ENCODE data around the gene C1QTNF6. TPM values are rescaled to one million over a fixed set of nuclear protein-coding genes. Genes with fewer than 3 reads are reported as not detected.

The C1QTNF6 gene
- total and polyA plus RNA-seq, 7 experiments from 2014 or later: 1.1 to 27.6 (median 14.5) TPM

- H3K27ac Mint-ChIP-seq: peak overlapping the region in 1 of 9 donors; percentile 3
- peaks cover 13 to 28% (median 22%) of the 10 kb centered on the region in 7 donors for H3K4me1 Mint-ChIP-seq
- Histone ChIP-seq H3K4me1 (ENCODE audit: control insufficient read depth in 2 of 2, insufficient read depth in 2 of 2, low read length in 2 of 2) (peaks cover 7 to 11% of the 10 kb centered on the region in 2 donors), H3K27me3 (ENCODE audit: control insufficient read depth in 2 of 2, insufficient read depth in 2 of 2, low read length in 2 of 2) (no peaks in the 10 kb centered on the region), H3K27ac (ENCODE audit: low read depth, low read length) (no peak overlapping the region), H3K9me3 (ENCODE audit: control insufficient read depth in 2 of 3, low read length in 3 of 3) (no peaks in the 10 kb centered on the region), H3K36me3 (ENCODE audit: control insufficient read depth in 2 of 3, insufficient read depth in 3 of 3, low read length in 3 of 3) (no peaks in the 10 kb centered on the region), H3K4me3 (ENCODE audit: low read length) (no peak overlapping the region)
- CTCF ChIA-PET: interaction anchor here (1.3 to 1.7 kb wide), 3 partner anchors 11 to 19 kb away, joined by 3 to 7 read pairs (median 3); no protein-coding TSS in a partner anchor
- peaks cover 0 to 3% (median 0%) of the 10 kb centered on the region in 5 donors for H3K36me3 Mint-ChIP-seq
- ATAC-seq (no peak), DNase-seq (no peak)
- H3K4me3 Mint-ChIP-seq: no peak overlapping the region
- intact Hi-C loops (cut with micrococcal nuclease): no loop called here
- peaks cover 0 to 6% (median 0%) of the 10 kb centered on the region in 5 donors for H3K27me3 Mint-ChIP-seq
- POLR2A ChIA-PET: interaction anchor here (1.2 kb wide), 1 partner anchor 10 kb away, joined by 3 read pairs; no protein-coding TSS in a partner anchor
- peaks cover 0 to 3% (median 0%) of the 10 kb centered on the region in 11 donors for H3K9me3 Mint-ChIP-seq
These were observed 9.5 kb downstream of the C1QTNF6 start for GRCh38 chr22:37178350-37179125.

GRCh38 chr22:37177755-37178154, 10.3 kb downstream of the C1QTNF6 start:
- H3K4me1 ChIP-seq (ENCODE audit: control insufficient read depth in 2 of 2, insufficient read depth in 2 of 2, low read length in 2 of 2): peaks cover 0 to 11% of the 10 kb centered on the region in 2 donors
- no peaks in the 10 kb centered on the region for H3K27me3 ChIP-seq (ENCODE audit: control insufficient read depth in 2 of 2, insufficient read depth in 2 of 2, low read length in 2 of 2)
- DNase-seq (no peak), ATAC-seq (no peak)
- intact Hi-C loops (cut with micrococcal nuclease): no loop called here
- peaks cover 0 to 3% (median 0%) of the 10 kb centered on the region in 5 donors for H3K36me3 Mint-ChIP-seq
- no peaks in the 10 kb centered on the region for H3K36me3 ChIP-seq (ENCODE audit: control insufficient read depth in 2 of 3, insufficient read depth in 3 of 3, low read length in 3 of 3)
- H3K4me3 ChIP-seq (ENCODE audit: low read length): no peak overlapping the region
- H3K27ac Mint-ChIP-seq: peak overlapping the region in 2 of 9 donors; percentile 10 to 56
- no peaks in the 10 kb centered on the region for H3K9me3 ChIP-seq (ENCODE audit: control insufficient read depth in 2 of 3, low read length in 3 of 3)
- H3K4me3 Mint-ChIP-seq: no peak overlapping the region
- no peak overlapping the region for H3K27ac ChIP-seq (ENCODE audit: low read depth, low read length)
- CTCF ChIA-PET: interaction anchor here (1.3 to 1.7 kb wide), 2 partner anchors 10 to 20 kb away, joined by 3 to 7 read pairs; no protein-coding TSS in a partner anchor
- peaks cover 0 to 3% (median 0%) of the 10 kb centered on the region in 11 donors for H3K9me3 Mint-ChIP-seq
- POLR2A ChIA-PET: interaction anchor here (0.8 kb wide), 1 partner anchor 60 kb away, joined by 3 read pairs; no protein-coding TSS in a partner anchor
- H3K27me3 Mint-ChIP-seq: peaks cover 0 to 9% (median 0%) of the 10 kb centered on the region in 5 donors
- peaks cover 9 to 26% (median 22%) of the 10 kb centered on the region in 7 donors for H3K4me1 Mint-ChIP-seq

GRCh38 chr22:37177221-37177620, 10.8 kb downstream of the C1QTNF6 start:
- CTCF ChIA-PET: interaction anchor here (1.2 to 1.7 kb wide), 3 partner anchors 9 to 83 kb away, joined by 3 to 7 read pairs (median 3); no protein-coding TSS in a partner anchor
- intact Hi-C loops (cut with micrococcal nuclease): no loop called here
- H3K4me1 ChIP-seq (ENCODE audit: control insufficient read depth in 2 of 2, insufficient read depth in 2 of 2, low read length in 2 of 2): peaks cover 0 to 11% of the 10 kb centered on the region in 2 donors
- peaks cover 0 to 9% (median 0%) of the 10 kb centered on the region in 5 donors for H3K27me3 Mint-ChIP-seq
- peak overlapping the region in 2 of 10 donors; percentile 74 to 76 for H3K4me3 Mint-ChIP-seq
- DNase-seq (no peak), ATAC-seq (no peak)
- POLR2A ChIA-PET: interaction anchor here (0.6 to 0.8 kb wide), 2 partner anchors 15 to 61 kb away, joined by 3 read pairs; no protein-coding TSS in a partner anchor
- H3K36me3 ChIP-seq (ENCODE audit: control insufficient read depth in 2 of 3, insufficient read depth in 3 of 3, low read length in 3 of 3): no peaks in the 10 kb centered on the region
- H3K36me3 Mint-ChIP-seq: peaks cover 0 to 3% (median 0%) of the 10 kb centered on the region in 5 donors
- H3K4me1 Mint-ChIP-seq: peaks cover 9 to 26% (median 22%) of the 10 kb centered on the region in 7 donors
- peak overlapping the region in 1 of 9 donors; percentile 56 for H3K27ac Mint-ChIP-seq
- H3K27me3 ChIP-seq (ENCODE audit: control insufficient read depth in 2 of 2, insufficient read depth in 2 of 2, low read length in 2 of 2): no peaks in the 10 kb centered on the region
- H3K4me3 ChIP-seq (ENCODE audit: low read length): no peak overlapping the region
- peaks cover 0 to 3% (median 0%) of the 10 kb centered on the region in 11 donors for H3K9me3 Mint-ChIP-seq
- no peaks in the 10 kb centered on the region for H3K9me3 ChIP-seq (ENCODE audit: control insufficient read depth in 2 of 3, low read length in 3 of 3)
- H3K27ac ChIP-seq (ENCODE audit: low read depth, low read length): no peak overlapping the region

- H3K4me1 Mint-ChIP-seq: peaks cover 9 to 27% (median 22%) of the 10 kb centered on the region in 7 donors
- H3K9me3 Mint-ChIP-seq: peaks cover 0 to 3% (median 0%) of the 10 kb centered on the region in 11 donors
- no peaks in the 10 kb centered on the region for H3K27me3 ChIP-seq (ENCODE audit: control insufficient read depth in 2 of 2, insufficient read depth in 2 of 2, low read length in 2 of 2)
- DNase-seq: peak in 1 of 9 donors; percentile 42
- H3K9me3 ChIP-seq (ENCODE audit: control insufficient read depth in 2 of 3, low read length in 3 of 3): no peaks in the 10 kb centered on the region
- H3K36me3 ChIP-seq (ENCODE audit: control insufficient read depth in 2 of 3, insufficient read depth in 3 of 3, low read length in 3 of 3): no peaks in the 10 kb centered on the region
- peaks cover 0 to 11% of the 10 kb centered on the region in 2 donors for H3K4me1 ChIP-seq (ENCODE audit: control insufficient read depth in 2 of 2, insufficient read depth in 2 of 2, low read length in 2 of 2)
- ATAC-seq: peak; percentile 82
- H3K27ac Mint-ChIP-seq: peak overlapping the region in 7 of 9 donors; percentile 27 to 91 (median 65)
- POLR2A ChIA-PET: interaction anchor here (0.6 to 1.7 kb wide), 3 partner anchors 16 to 32 kb away, joined by 3 to 4 read pairs (median 3); no protein-coding TSS in a partner anchor
- peak overlapping the region in 8 of 10 donors; percentile 58 to 88 (median 75) for H3K4me3 Mint-ChIP-seq
- intact Hi-C loops (cut with micrococcal nuclease): no loop called here
- peaks cover 0 to 9% (median 0%) of the 10 kb centered on the region in 5 donors for H3K27me3 Mint-ChIP-seq
- CTCF ChIA-PET: interaction anchor here (1.2 to 1.7 kb wide), 3 partner anchors 9 to 84 kb away, joined by 3 to 7 read pairs (median 4); no protein-coding TSS in a partner anchor
- H3K4me3 ChIP-seq (ENCODE audit: low read length): no peak overlapping the region
- no peak overlapping the region for H3K27ac ChIP-seq (ENCODE audit: low read depth, low read length)
- peaks cover 0 to 2% (median 0%) of the 10 kb centered on the region in 5 donors for H3K36me3 Mint-ChIP-seq
These were observed 11.5 kb downstream of the C1QTNF6 start for GRCh38 chr22:37176464-37177061.

- H3K4me1 Mint-ChIP-seq: peaks cover 9 to 35% (median 26%) of the 10 kb centered on the region in 7 donors
- ChIA-PET POLR2A (interaction anchor here (0.9 to 1.7 kb wide), 2 partner anchors 22 to 31 kb away, joined by 3 to 4 read pairs; no protein-coding TSS in a partner anchor), CTCF (interaction anchor here (0.8 to 1.5 kb wide), 2 partner anchors 8 to 14 kb away, joined by 3 to 4 read pairs; no protein-coding TSS in a partner anchor)
- H3K27me3 ChIP-seq (ENCODE audit: control insufficient read depth in 2 of 2, insufficient read depth in 2 of 2, low read length in 2 of 2): no peaks in the 10 kb centered on the region
- H3K36me3 Mint-ChIP-seq: peaks cover 0 to 2% (median 0%) of the 10 kb centered on the region in 5 donors
- intact Hi-C loops (cut with micrococcal nuclease): no loop called here
- no peaks in the 10 kb centered on the region for H3K9me3 ChIP-seq (ENCODE audit: control insufficient read depth in 2 of 3, low read length in 3 of 3)
- H3K36me3 ChIP-seq (ENCODE audit: control insufficient read depth in 2 of 3, insufficient read depth in 3 of 3, low read length in 3 of 3): no peaks in the 10 kb centered on the region
- H3K4me3 ChIP-seq (ENCODE audit: low read length): no peak overlapping the region
- H3K27ac ChIP-seq (ENCODE audit: low read depth, low read length): no peak overlapping the region
- H3K27me3 Mint-ChIP-seq: peaks cover 0 to 9% (median 0%) of the 10 kb centered on the region in 5 donors
- peaks cover 3 to 11% of the 10 kb centered on the region in 2 donors for H3K4me1 ChIP-seq (ENCODE audit: control insufficient read depth in 2 of 2, insufficient read depth in 2 of 2, low read length in 2 of 2)
- ATAC-seq (no peak), DNase-seq (no peak)
- peak overlapping the region in 4 of 10 donors; percentile 16 to 88 (median 66) for H3K4me3 Mint-ChIP-seq
- H3K27ac Mint-ChIP-seq: peak overlapping the region in 2 of 9 donors; percentile 24 to 91
- H3K9me3 Mint-ChIP-seq: peaks cover 0 to 3% (median 0%) of the 10 kb centered on the region in 11 donors
These were observed 12.4 kb downstream of the C1QTNF6 start for GRCh38 chr22:37175414-37176281.

Measured in naive thymus-derived CD4-positive, alpha-beta T cell (primary cell).